Liver (tissue), 9 donors: Measurements from ENCODE around the gene UBR3. TPM values are rescaled to one million over a fixed set of nuclear protein-coding genes. Genes with fewer than 3 reads are reported as not detected.

Experiments
- DNase-seq: peaks from one replicate; pipeline ENCODE4 v3.0.0-alpha.2; 2017; ENCODE audit warnings: low spot score
- H3K27ac ChIP-seq, 2 donors: one replicate each; pipeline ENCODE4 v1.7.0; 2013; ENCODE audit warnings: inconsistent platforms in 2 of 2, low read length in 2 of 2, control low read depth in 1 of 2, low read depth in 1 of 2, mild to moderate bottlenecking in 1 of 2
- H3K27me3 ChIP-seq, 4 donors: one replicate each; pipeline versions ENCODE4 v1.6.1 to v1.7.0; 2013; ENCODE audit warnings: low read length in 3 of 4, inconsistent platforms in 1 of 4, mild to moderate bottlenecking in 1 of 4, moderate library complexity in 1 of 4; ENCODE audit not compliant: control insufficient read depth in 4 of 4, insufficient read depth in 4 of 4
- H3K36me3 ChIP-seq, 4 donors: one replicate each; pipeline versions ENCODE4 v1.6.1 to v1.7.0; 2013; ENCODE audit warnings: low read length in 3 of 4, mild to moderate bottlenecking in 3 of 4, low read depth in 1 of 4, moderate library complexity in 1 of 4; ENCODE audit not compliant: control insufficient read depth in 4 of 4, insufficient read depth in 3 of 4
- H3K4me1 ChIP-seq, 4 donors: one replicate each; pipeline versions ENCODE4 v1.6.1 to v1.7.0; 2013; ENCODE audit warnings: low read length in 3 of 4, mild to moderate bottlenecking in 3 of 4, moderate library complexity in 1 of 4; ENCODE audit not compliant: control insufficient read depth in 4 of 4, insufficient read depth in 4 of 4
- H3K4me3 ChIP-seq, 3 donors: one replicate each; pipeline versions ENCODE4 v1.6.1 to v1.7.0; 2013; ENCODE audit warnings: low read length in 3 of 3, control low read depth in 1 of 3, low read depth in 1 of 3, mild to moderate bottlenecking in 1 of 3
- H3K9ac ChIP-seq, 2 donors: one replicate each; pipeline ENCODE4 v1.7.0; 2013; ENCODE audit warnings: low read length in 2 of 2, mild to moderate bottlenecking in 2 of 2, moderate library complexity in 2 of 2, control low read depth in 1 of 2, low read depth in 1 of 2
- H3K9me3 ChIP-seq, 4 donors: one replicate each; pipeline versions ENCODE4 v1.6.1 to v1.7.0; 2013; ENCODE audit warnings: low read length in 3 of 4; ENCODE audit not compliant: control insufficient read depth in 4 of 4
- ATF3 ChIP-seq: IDR thresholded peaks from 2 replicates; pipeline ENCODE4 v1.6.1; 2016; ENCODE audit warnings: antibody characterized with exemption
- CTCF ChIP-seq: fragments of 150-350 bp; IDR thresholded peaks from 2 replicates; pipeline ENCODE4 v1.5.1; 2017; ENCODE audit warnings: improper control_type of control experiment, low read depth, low read length; ENCODE audit not compliant: missing input control
- EGR1 ChIP-seq, 2 donors: IDR thresholded peaks; 2 replicates each; pipeline ENCODE4 v1.6.1; 2016 to 2018; ENCODE audit warnings: antibody characterized with exemption in 2 of 2, low read depth in 2 of 2
- FOXA1 ChIP-seq: IDR thresholded peaks from 2 replicates; pipeline ENCODE4 v1.6.1; 2016; ENCODE audit warnings: antibody characterized with exemption
- FOXA2 ChIP-seq: IDR thresholded peaks from 2 replicates; pipeline ENCODE4 v1.6.1; 2016; ENCODE audit warnings: antibody characterized with exemption
- GABPA ChIP-seq, 2 donors: IDR thresholded peaks in 1 of 2; conservative IDR thresholded peaks in 1 of 2; 2 replicates each; pipeline ENCODE4 v1.6.1; 2016; ENCODE audit warnings: antibody characterized with exemption in 2 of 2, mild to moderate bottlenecking in 1 of 2, moderate library complexity in 1 of 2
- HNF4A ChIP-seq, 2 donors: conservative IDR thresholded peaks; 2 replicates each; pipeline ENCODE4 v1.6.1; 2016; ENCODE audit warnings: antibody characterized with exemption in 2 of 2, mild to moderate bottlenecking in 2 of 2
- HNF4G ChIP-seq: IDR thresholded peaks from 2 replicates; pipeline ENCODE4 v1.6.1; 2016; ENCODE audit warnings: antibody characterized with exemption
- JUND ChIP-seq, 2 donors: IDR thresholded peaks; 2 replicates each; pipeline ENCODE4 v1.6.1; 2016; ENCODE audit warnings: antibody characterized with exemption in 2 of 2
- MAX ChIP-seq: IDR thresholded peaks from 2 replicates; pipeline ENCODE4 v1.6.1; 2016; ENCODE audit warnings: antibody characterized with exemption
- NR2F2 ChIP-seq: IDR thresholded peaks from 2 replicates; pipeline ENCODE4 v1.6.1; 2016; ENCODE audit warnings: antibody characterized with exemption
- RAD21 ChIP-seq, 2 donors: IDR thresholded peaks; 2 replicates each; pipeline ENCODE4 v1.6.1; 2016; ENCODE audit warnings: antibody characterized with exemption in 2 of 2, mild to moderate bottlenecking in 2 of 2
- REST ChIP-seq: IDR thresholded peaks from 2 replicates; pipeline ENCODE4 v1.6.1; 2016; ENCODE audit warnings: antibody characterized with exemption, mild to moderate bottlenecking
- RXRA ChIP-seq, 2 donors: IDR thresholded peaks; 2 replicates each; pipeline ENCODE4 v1.6.1; 2017 to 2018; ENCODE audit warnings: antibody characterized with exemption in 2 of 2, mild to moderate bottlenecking in 1 of 2
- SP1 ChIP-seq: IDR thresholded peaks from 2 replicates; pipeline ENCODE4 v1.6.1; 2018; ENCODE audit warnings: antibody characterized with exemption, mild to moderate bottlenecking
- TAF1 ChIP-seq: conservative IDR thresholded peaks from 2 replicates; pipeline ENCODE4 v1.6.1; 2016; ENCODE audit warnings: antibody characterized with exemption, mild to moderate bottlenecking
- YY1 ChIP-seq: IDR thresholded peaks from 2 replicates; pipeline ENCODE4 v1.6.1; 2016; ENCODE audit warnings: antibody characterized with exemption, mild to moderate bottlenecking
- ZBTB33 ChIP-seq: IDR thresholded peaks from 2 replicates; pipeline ENCODE4 v1.6.1; 2016; ENCODE audit warnings: antibody characterized with exemption
- WGBS: extraction: QIAGEN DNeasy Blood & Tissue Kit; methylation state at CpG from one replicate; pipeline ENCODE4 v1.1.7; 2013; 5-methylcytosine and 5-hydroxymethylcytosine counted together
- polyA plus RNA-seq, 2 donors: library from polyadenylated mRNA; stranded (reverse) in 1 of 2; unstranded in 1 of 2; fragments of 200-250 nt in 1 of 2; fragments of >200 nt in 1 of 2; fragmentation: Nextera tagmentation in 1 of 2; extraction: Ambion mirVana in 1 of 2; gene quantifications; one replicate each; pipeline versions ENCODE4 v1.2.1 to v1.2.3, GENCODE V29; 2013 to 2015
- total RNA-seq, 2 donors: library from RNA; depleted of rRNA; stranded (reverse); fragments of >200 nt; gene quantifications; one replicate each; pipeline ENCODE4 v1.2.3, GENCODE V29; 2014
- donor health status: healthy.
- donor health status: healthy.
- donor health status: healthy.
- donor health status: healthy.
- donor health status: healthy.

The UBR3 gene
- total and polyA plus RNA-seq, 4 donors, result 8.5 to 69.4 (median 28.4) TPM

GRCh38 chr2:169966454-169966853 is 139.2 kb downstream of the UBR3 start:
- WGBS, result 89% methylated on average over 4 of the region's 4 CpGs
- no peak overlapping the region for H3K27ac ChIP-seq
- H3K36me3 ChIP-seq, result peaks cover 1 to 20% (median 16%) of the 10 kb centered on the region in 4 donors
- no peak overlapping the region for H3K4me3 ChIP-seq
- H3K4me1 ChIP-seq, result no peaks in the 10 kb centered on the region
- H3K9me3 ChIP-seq, result no peaks in the 10 kb centered on the region
- H3K9ac ChIP-seq, result no peak overlapping the region
- TF ChIP-seq YY1, result no peak
- TF ChIP-seq REST, result no peak
- no peak for TF ChIP-seq FOXA2
- no peak for TF ChIP-seq SP1
- TF ChIP-seq RAD21 (IDR thresholded peaks at IDR 0.05), result no peak
- TF ChIP-seq ZBTB33, result no peak
- no peak for TF ChIP-seq FOXA1
- no peak for TF ChIP-seq GABPA (IDR thresholded peaks at IDR 0.05 in 1 of 2, conservative IDR thresholded peaks at IDR 0.05 in 1 of 2)
- TF ChIP-seq HNF4G, result no peak
- no peak for TF ChIP-seq NR2F2
- no peak for TF ChIP-seq JUND (IDR thresholded peaks at IDR 0.05)
- TF ChIP-seq RXRA (IDR thresholded peaks at IDR 0.05), result no peak
- TF ChIP-seq HNF4A (conservative IDR thresholded peaks at IDR 0.05), result no peak
- TF ChIP-seq EGR1 (IDR thresholded peaks at IDR 0.05; ENCODE audit: low read depth in 2 of 2), result no peak
- TF ChIP-seq MAX, result no peak
- TF ChIP-seq ATF3, result no peak
- TF ChIP-seq CTCF, result no peak
- no peak for TF ChIP-seq TAF1
- H3K27me3 ChIP-seq, result no peaks in the 10 kb centered on the region
- DNase-seq, result no peak
